Activated CD8-positive, alpha-beta memory T cell treated with anti-CD3 and anti-CD28 coated beads, Interleukin-2, amount 10 ng/mL, durations not matched to agents 7 days and 5 days (primary cell): ENCODE results near the gene FGD6. TPM values are rescaled to one million over a fixed set of nuclear protein-coding genes. Genes with fewer than 3 reads are reported as not detected.
A peak's percentile ranks its signal among the peaks of the same experiment; 100 is the strongest.

Experiments
- ATAC-seq: fragments of 150-1000 bp; cut with Tn5 transposase; one replicate; pipeline ENCODE4 v1.10.0; 2021; ENCODE audit warnings: moderate library complexity
- CTCF ChIA-PET: fragments of 350-600 bp; sonication (Branson Sonifier 250); formaldehyde crosslinking; loops from one replicate; lab custom pipeline; 2021; ENCODE audit warnings: antibody characterized with exemption; lab: Charles Lee
- DNase-seq: peaks from one replicate; pipeline ENCODE4 v3.0.0-alpha.2; 2020
- H3K27ac Mint-ChIP-seq: one replicate; pipeline ENCODE4 v1.8.0; 2021; ENCODE audit warnings: mild to moderate bottlenecking, mixed read lengths
- H3K27me3 Mint-ChIP-seq: one replicate; pipeline ENCODE4 v1.8.0; 2021; ENCODE audit warnings: mixed read lengths
- H3K36me3 Mint-ChIP-seq: one replicate; pipeline ENCODE4 v1.8.0; 2021; ENCODE audit warnings: mild to moderate bottlenecking, mixed read lengths
- H3K4me1 Mint-ChIP-seq: one replicate; pipeline ENCODE4 v1.8.0; 2021; ENCODE audit warnings: mixed read lengths
- H3K4me3 Mint-ChIP-seq: one replicate; pipeline ENCODE4 v1.8.0; 2021; ENCODE audit warnings: mild to moderate bottlenecking, moderate library complexity, mixed read lengths
- H3K9me3 Mint-ChIP-seq: one replicate; pipeline ENCODE4 v1.8.0; 2022; ENCODE audit warnings: low read depth, mixed read lengths
- total RNA-seq, 2 experiments: library from RNA; stranded (reverse); gene quantifications; one replicate each; pipeline ENCODE4 v1.2.3, GENCODE V29; 2021

FGD6 gene
- total RNA-seq, 2 experiments from 2014 or later = 0.56 to 0.91 TPM

- H3K4me3 Mint-ChIP-seq = no peak overlapping the region
- no peaks in the 10 kb centered on the region for H3K9me3 Mint-ChIP-seq
- H3K27me3 Mint-ChIP-seq = no peaks in the 10 kb centered on the region
- CTCF ChIA-PET = no interaction called here
- peaks cover 18% of the 10 kb centered on the region for H3K36me3 Mint-ChIP-seq
- no peak overlapping the region for H3K27ac Mint-ChIP-seq
- no peak for DNase-seq
- no peak for ATAC-seq
- H3K4me1 Mint-ChIP-seq = peaks cover 5% of the 10 kb centered on the region
Observed at GRCh38 chr12:95227818-95228356, 10.6 kb upstream of the FGD6 start.

- CTCF ChIA-PET = no interaction called here
Observed at GRCh38 chr12:95225645-95226212, 8.5 kb upstream of the FGD6 start.

GRCh38 chr12:95224202-95225170 lies 7.2 kb upstream of the FGD6 start:
- ATAC-seq (peak; percentile 33), DNase-seq (no peak)
- Mint-ChIP-seq H3K27me3 (no peaks in the 10 kb centered on the region), H3K4me1 (peaks cover 15% of the 10 kb centered on the region), H3K27ac (no peak overlapping the region), H3K4me3 (no peak overlapping the region), H3K9me3 (no peaks in the 10 kb centered on the region), H3K36me3 (peaks cover 20% of the 10 kb centered on the region)
- CTCF ChIA-PET = no interaction called here

More at GRCh38 chr12:95225645-95226212, 8.5 kb upstream of the FGD6 start:
- DNase-seq (no peak), ATAC-seq (no peak)
- Mint-ChIP-seq H3K36me3 (peaks cover 20% of the 10 kb centered on the region), H3K27me3 (no peaks in the 10 kb centered on the region), H3K4me1 (peaks cover 7% of the 10 kb centered on the region), H3K4me3 (no peak overlapping the region), H3K9me3 (no peaks in the 10 kb centered on the region), H3K27ac (no peak overlapping the region)

GRCh38 chr12:95220726-95221125 lies 3.5 kb upstream of the FGD6 start:
- CTCF ChIA-PET = interaction anchor here (1.1 kb wide), 1 partner anchor 147 kb away, joined by 3 read pairs; the partner anchor contains the start of gene NR2C1
- Mint-ChIP-seq H3K4me3 (no peak overlapping the region), H3K36me3 (peaks cover 22% of the 10 kb centered on the region), H3K27me3 (peaks cover 2% of the 10 kb centered on the region), H3K9me3 (no peaks in the 10 kb centered on the region), H3K27ac (no peak overlapping the region), H3K4me1 (peaks cover 33% of the 10 kb centered on the region)
- DNase-seq (no peak), ATAC-seq (no peak)

GRCh38 chr12:95220190-95220589 lies 2.9 kb upstream of the FGD6 start:
- no peak for ATAC-seq
- no peak overlapping the region for H3K4me3 Mint-ChIP-seq
- CTCF ChIA-PET = interaction anchor here (1.1 kb wide), 1 partner anchor 147 kb away, joined by 3 read pairs; the partner anchor contains the start of gene NR2C1
- H3K27ac Mint-ChIP-seq = no peak overlapping the region
- peaks cover 5% of the 10 kb centered on the region for H3K27me3 Mint-ChIP-seq
- H3K9me3 Mint-ChIP-seq = no peaks in the 10 kb centered on the region
- no peak for DNase-seq
- H3K4me1 Mint-ChIP-seq = peaks cover 33% of the 10 kb centered on the region
- peaks cover 22% of the 10 kb centered on the region for H3K36me3 Mint-ChIP-seq

- peak overlapping the region; percentile 95 for H3K27ac Mint-ChIP-seq
- peak overlapping the region; percentile 93 for H3K4me3 Mint-ChIP-seq
- DNase-seq (peak; percentile 72), ATAC-seq (peak; percentile 14)
- peaks cover 5% of the 10 kb centered on the region for H3K27me3 Mint-ChIP-seq
- CTCF ChIA-PET = interaction anchor here (0.8 to 2.2 kb wide), 7 partner anchors 59 to 316 kb away, joined by 3 to 16 read pairs (median 4); partner anchors contain the start of genes METAP2 and NR2C1
- peaks cover 28% of the 10 kb centered on the region for H3K4me1 Mint-ChIP-seq
- H3K36me3 Mint-ChIP-seq = peaks cover 8% of the 10 kb centered on the region
- H3K9me3 Mint-ChIP-seq = no peaks in the 10 kb centered on the region
Observed at GRCh38 chr12:95218150-95219133, 1.2 kb upstream of the FGD6 start.

GRCh38 chr12:95216711-95217376 lies 423 bp downstream of the FGD6 start:
- peak; percentile 17 for ATAC-seq
- Mint-ChIP-seq H3K27me3 (peaks cover 5% of the 10 kb centered on the region), H3K27ac (peak overlapping the region; percentile 85), H3K4me1 (peaks cover 26% of the 10 kb centered on the region), H3K4me3 (peak overlapping the region; percentile 93), H3K36me3 (peaks cover 6% of the 10 kb centered on the region), H3K9me3 (no peaks in the 10 kb centered on the region)
- CTCF ChIA-PET = interaction anchor here (0.8 to 2.2 kb wide), 13 partner anchors 9 to 782 kb away, joined by 3 to 16 read pairs (median 4); partner anchors contain the start of genes METAP2 and NR2C1
- DNase-seq = no peak

- H3K4me3 Mint-ChIP-seq = peak overlapping the region; percentile 7
- H3K27me3 Mint-ChIP-seq = peaks cover 6% of the 10 kb centered on the region
- H3K9me3 Mint-ChIP-seq = no peaks in the 10 kb centered on the region
- H3K36me3 Mint-ChIP-seq = peaks cover 4% of the 10 kb centered on the region
- no peak overlapping the region for H3K27ac Mint-ChIP-seq
- DNase-seq (no peak), ATAC-seq (no peak)
- CTCF ChIA-PET = interaction anchor here (2.2 kb wide), 1 partner anchor 99 kb away, joined by 16 read pairs; no protein-coding TSS in a partner anchor
- peaks cover 26% of the 10 kb centered on the region for H3K4me1 Mint-ChIP-seq
Observed at GRCh38 chr12:95215949-95216348, 1.3 kb downstream of the FGD6 start.

GRCh38 chr12:95214466-95214865 lies 2.8 kb downstream of the FGD6 start:
- DNase-seq (no peak), ATAC-seq (no peak)
- Mint-ChIP-seq H3K4me1 (peaks cover 17% of the 10 kb centered on the region), H3K36me3 (peaks cover 3% of the 10 kb centered on the region), H3K27ac (no peak overlapping the region), H3K9me3 (no peaks in the 10 kb centered on the region), H3K27me3 (peaks cover 16% of the 10 kb centered on the region), H3K4me3 (no peak overlapping the region)
- CTCF ChIA-PET = interaction anchor here (2.2 to 3.2 kb wide), 2 partner anchors 142 to 320 kb away, joined by 6 to 10 read pairs; partner anchors contain the start of gene NR2C1

- Mint-ChIP-seq H3K4me3 (no peak overlapping the region), H3K27ac (no peak overlapping the region), H3K36me3 (peaks cover 3% of the 10 kb centered on the region), H3K4me1 (peaks cover 12% of the 10 kb centered on the region), H3K9me3 (no peaks in the 10 kb centered on the region), H3K27me3 (peaks cover 16% of the 10 kb centered on the region)
- no peak for ATAC-seq
- CTCF ChIA-PET = interaction anchor here (2.2 to 3.2 kb wide), 2 partner anchors 141 to 321 kb away, joined by 6 to 10 read pairs; partner anchors contain the start of gene NR2C1
- DNase-seq = no peak
Observed at GRCh38 chr12:95213928-95214327, 3.3 kb downstream of the FGD6 start.

GRCh38 chr12:95213119-95213518 lies 4.1 kb downstream of the FGD6 start:
- CTCF ChIA-PET = interaction anchor here (2.2 to 3.2 kb wide), 2 partner anchors 140 to 321 kb away, joined by 6 to 10 read pairs; partner anchors contain the start of gene NR2C1
- H3K4me3 Mint-ChIP-seq = no peak overlapping the region
- H3K36me3 Mint-ChIP-seq = peaks cover 1% of the 10 kb centered on the region
- no peak overlapping the region for H3K27ac Mint-ChIP-seq
- DNase-seq = no peak
- ATAC-seq = no peak
- no peaks in the 10 kb centered on the region for H3K9me3 Mint-ChIP-seq
- peaks cover 8% of the 10 kb centered on the region for H3K4me1 Mint-ChIP-seq
- H3K27me3 Mint-ChIP-seq = peaks cover 16% of the 10 kb centered on the region
